Endothelial cell of umbilical vein (primary cell): ENCODE results near the gene SGPL1. TPM values are rescaled to one million over a fixed set of nuclear protein-coding genes. Genes with fewer than 3 reads are reported as not detected.

Source experiments
- BruUV-seq: library from RNA; stranded (reverse); fragments of 400-500 nt; replicated peaks from 2 replicates; lab custom pipeline; 2021; lab: Mats Ljungman, UMichigan
- CTCF ChIA-PET: fragments of 300-600, 350-600 bp; sonication (Branson Sonifier 250); formaldehyde crosslinking; loops from one replicate; lab custom pipeline; 2021; ENCODE audit warnings: antibody characterized with exemption, inconsistent platforms; lab: Charles Lee
- POLR2A ChIA-PET: fragments of 300-600, 350-600 bp; sonication (Branson Sonifier 250); formaldehyde crosslinking; loops from one replicate; lab custom pipeline; 2021; ENCODE audit warnings: antibody characterized with exemption, inconsistent platforms; lab: Charles Lee
- DNase-seq: peaks from one replicate; pipeline ENCODE4 v3.0.0-alpha.2; 2011; ENCODE audit warnings: low read depth, low spot score
- FAIRE-seq: peaks from 2 replicates; lab custom pipeline; 2011; peaks lifted over from hg19 to GRCh38; lab: Jason Lieb, UNC
- H2AFZ ChIP-seq: 2 replicates; pipeline ENCODE4 v1.6.0; 2012; ENCODE audit warnings: low read depth, low read length, control low read depth, inconsistent platforms
- H3K27ac ChIP-seq: 2 replicates; pipeline ENCODE4 v1.5.1; 2011; ENCODE audit warnings: low read depth, mild to moderate bottlenecking, control low read depth, low read length, moderate library complexity; ENCODE audit not compliant: insufficient read depth
- H3K27me3 ChIP-seq, 2 experiments: 2 replicates each; pipeline versions ENCODE4 v1.6.0 to v1.6.1; 2011; ENCODE audit warnings: low read length in 2 of 2, mixed read lengths in 1 of 2; ENCODE audit not compliant: control insufficient read depth in 2 of 2, insufficient read depth in 2 of 2
- H3K36me3 ChIP-seq, 2 experiments: 2 replicates in 1 of 2; 3 replicates in 1 of 2; pipeline ENCODE4 v1.5.1; 2011; ENCODE audit warnings: low read length in 2 of 2, mild to moderate bottlenecking in 1 of 2, moderate library complexity in 1 of 2; ENCODE audit not compliant: control insufficient read depth in 2 of 2, insufficient read depth in 2 of 2; ENCODE audit errors: extremely low read depth in 1 of 2
- H3K4me1 ChIP-seq: 3 replicates; pipeline ENCODE4 v1.5.1; 2011; ENCODE audit warnings: mild to moderate bottlenecking, low read length; ENCODE audit not compliant: control insufficient read depth, insufficient read depth; ENCODE audit errors: extremely low read depth
- H3K4me2 ChIP-seq: 2 replicates; pipeline ENCODE4 v1.6.1; 2011; ENCODE audit warnings: low read length, control low read depth, mixed read lengths; ENCODE audit not compliant: insufficient read depth
- H3K4me3 ChIP-seq, 3 experiments: fragments of 200-600 bp in 1 of 3; sonication (generic), shearing (Covaris generic) in 1 of 3; replicated peaks in 1 of 3; 2 replicates each; pipeline ENCODE4 v1.5.1; 2011 to 2016; ENCODE audit warnings: control low read depth in 3 of 3, low read length in 3 of 3, mild to moderate bottlenecking in 2 of 3, inconsistent platforms in 1 of 3, low read depth in 1 of 3, moderate library complexity in 1 of 3; ENCODE audit not compliant: insufficient read depth in 1 of 3
- H3K79me2 ChIP-seq: 2 replicates; pipeline ENCODE4 v1.6.0; 2012; ENCODE audit warnings: low read length, inconsistent platforms; ENCODE audit not compliant: control insufficient read depth, insufficient read depth
- H3K9ac ChIP-seq: replicated peaks from 2 replicates; pipeline ENCODE3; 2011; ENCODE audit warnings: low read length, control low read depth; ENCODE audit not compliant: insufficient read depth; ENCODE audit errors: extremely low read depth
- H3K9me1 ChIP-seq: replicated peaks from 3 replicates; pipeline ENCODE4 v1.6.0; 2011; ENCODE audit warnings: mild to moderate bottlenecking, low read length; ENCODE audit not compliant: control insufficient read depth, insufficient read depth; ENCODE audit errors: extremely low read depth
- H3K9me3 ChIP-seq: replicated peaks from 2 replicates; pipeline ENCODE4 v1.5.1; 2012; ENCODE audit warnings: low read length, inconsistent platforms; ENCODE audit not compliant: control insufficient read depth, insufficient read depth
- H4K20me1 ChIP-seq: replicated peaks from 2 replicates; pipeline ENCODE3; 2011; ENCODE audit warnings: mild to moderate bottlenecking, low read length; ENCODE audit not compliant: control insufficient read depth, insufficient read depth; ENCODE audit errors: extremely low read depth
- EZH2 ChIP-seq: IDR thresholded peaks from 2 replicates; pipeline ENCODE4 v1.6.1; 2012; ENCODE audit warnings: borderline replicate concordance, low read depth, mild to moderate bottlenecking, moderate library complexity, low read length, inconsistent platforms; ENCODE audit not compliant: severe bottlenecking
- FOS ChIP-seq: IDR thresholded peaks from 2 replicates; pipeline ENCODE4 v1.6.1; 2011; ENCODE audit warnings: mild to moderate bottlenecking, low read length, moderate library complexity, borderline replicate concordance; ENCODE audit not compliant: insufficient read depth
- GATA2 ChIP-seq: IDR thresholded peaks from 2 replicates; pipeline ENCODE4 v1.7.0; 2011; ENCODE audit warnings: low read depth, mild to moderate bottlenecking, moderate library complexity, mixed read lengths, low read length; ENCODE audit not compliant: insufficient read length, insufficient read depth
- JUN ChIP-seq: IDR thresholded peaks from 2 replicates; pipeline ENCODE4 v1.6.1; 2011; ENCODE audit warnings: borderline replicate concordance, low read depth; ENCODE audit not compliant: insufficient read length, insufficient read depth
- MYC ChIP-seq: IDR thresholded peaks from one replicate; pipeline ENCODE4 v1.6.1; 2011; ENCODE audit warnings: mild to moderate bottlenecking, low read depth, low read length
- POLR2A ChIP-seq: IDR thresholded peaks from 2 replicates; pipeline ENCODE4 v1.6.1; 2012; ENCODE audit warnings: low read depth, mild to moderate bottlenecking, control low read depth, low read length
- POLR2AphosphoS5 ChIP-seq: IDR thresholded peaks from 2 replicates; pipeline ENCODE4 v1.6.1; 2012; ENCODE audit warnings: low read depth, mild to moderate bottlenecking, control low read depth, low read length, moderate library complexity; ENCODE audit not compliant: insufficient read depth
- dilution Hi-C: fragments of 300-500 bp; cut with MboI; formaldehyde crosslinking; loops from one replicate; pipeline ENCODE4 v1.15.0; 2019; ENCODE audit warnings: low sequenced_read_pairs; ENCODE audit not compliant: extremely low pct_ligation_motif_present
- intact Hi-C: fragments of 100-400 bp; cut with micrococcal nuclease; formaldehyde crosslinking; loops from one replicate; pipeline ENCODE4 v1.10.0; 2022
- polyA plus RNA-seq, 4 experiments: library from polyadenylated mRNA; depleted of rRNA in 3 of 4; stranded (reverse) in 3 of 4; unstranded in 1 of 4; fragments of >200 nt; gene quantifications; 2 replicates each; pipeline versions ENCODE4 v1.2.1 to v1.2.3, GENCODE V29; 2011 to 2012; ENCODE audit warnings: missing spikeins in 1 of 4
- total RNA-seq: library from RNA; stranded (reverse); gene quantifications from 2 replicates; pipeline ENCODE4 v1.2.3, GENCODE V29; 2021
- TF ChIP-seq, protein P1 (sequence below), 2 donors: IDR thresholded peaks; 1 replicate in 1 of 2; 2 replicates in 1 of 2; pipeline ENCODE4 v1.5.1; 2011; ENCODE audit warnings: low read length in 2 of 2, mild to moderate bottlenecking in 2 of 2, moderate library complexity in 2 of 2, control low read depth in 1 of 2, inconsistent platforms in 1 of 2, low read depth in 1 of 2; ENCODE audit not compliant: insufficient read depth in 1 of 2; ENCODE audit errors: extremely low read depth in 1 of 2
- TF ChIP-seq, protein P2 (sequence below): IDR thresholded peaks from 2 replicates; pipeline ENCODE4 v1.6.1; 2011; ENCODE audit not compliant: insufficient read depth, insufficient read length

Gene SGPL1
- total and polyA plus RNA-seq, 2 donors (not counting 3 experiments of a cell fraction or from before 2014, with no cell fraction given), result 11.4 to 25.2 TPM

GRCh38 chr10:70843333-70843732 lies 27.6 kb downstream of the SGPL1 start:
- dilution Hi-C loops, result no loop called here
- FAIRE-seq (no peak), DNase-seq (no peak)
- BruUV-seq, result no TSS peak
- ChIA-PET POLR2A (no interaction called here), CTCF (interaction anchor here (0.8 kb wide), 1 partner anchor 211 kb away, joined by 4 read pairs; no protein-coding TSS in a partner anchor)
- no peaks in the 10 kb centered on the region for H3K9me3 ChIP-seq
- peaks cover 7% of the 10 kb centered on the region for H3K79me2 ChIP-seq
- H3K27me3 ChIP-seq, result no peaks in the 10 kb centered on the region
- intact Hi-C loops, result no loop called here
- no peak overlapping the region for H3K9ac ChIP-seq
- TF ChIP-seq, protein P1, sequence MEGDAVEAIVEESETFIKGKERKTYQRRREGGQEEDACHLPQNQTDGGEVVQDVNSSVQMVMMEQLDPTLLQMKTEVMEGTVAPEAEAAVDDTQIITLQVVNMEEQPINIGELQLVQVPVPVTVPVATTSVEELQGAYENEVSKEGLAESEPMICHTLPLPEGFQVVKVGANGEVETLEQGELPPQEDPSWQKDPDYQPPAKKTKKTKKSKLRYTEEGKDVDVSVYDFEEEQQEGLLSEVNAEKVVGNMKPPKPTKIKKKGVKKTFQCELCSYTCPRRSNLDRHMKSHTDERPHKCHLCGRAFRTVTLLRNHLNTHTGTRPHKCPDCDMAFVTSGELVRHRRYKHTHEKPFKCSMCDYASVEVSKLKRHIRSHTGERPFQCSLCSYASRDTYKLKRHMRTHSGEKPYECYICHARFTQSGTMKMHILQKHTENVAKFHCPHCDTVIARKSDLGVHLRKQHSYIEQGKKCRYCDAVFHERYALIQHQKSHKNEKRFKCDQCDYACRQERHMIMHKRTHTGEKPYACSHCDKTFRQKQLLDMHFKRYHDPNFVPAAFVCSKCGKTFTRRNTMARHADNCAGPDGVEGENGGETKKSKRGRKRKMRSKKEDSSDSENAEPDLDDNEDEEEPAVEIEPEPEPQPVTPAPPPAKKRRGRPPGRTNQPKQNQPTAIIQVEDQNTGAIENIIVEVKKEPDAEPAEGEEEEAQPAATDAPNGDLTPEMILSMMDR (IDR thresholded peaks at IDR 0.05; ENCODE audit: extremely low read depth in 1 of 2, insufficient read depth in 1 of 2, low read depth in 1 of 2, low read length in 2 of 2), result no peak
- TF ChIP-seq JUN, result no peak
- TF ChIP-seq FOS, result no peak
- TF ChIP-seq GATA2, result no peak
- TF ChIP-seq POLR2A, result no peak
- TF ChIP-seq POLR2AphosphoS5, result no peak
- no peak for TF ChIP-seq EZH2
- TF ChIP-seq MYC, result no peak
- TF ChIP-seq, protein P2, sequence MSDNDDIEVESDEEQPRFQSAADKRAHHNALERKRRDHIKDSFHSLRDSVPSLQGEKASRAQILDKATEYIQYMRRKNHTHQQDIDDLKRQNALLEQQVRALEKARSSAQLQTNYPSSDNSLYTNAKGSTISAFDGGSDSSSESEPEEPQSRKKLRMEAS, result no peak
- no peak overlapping the region for H3K4me3 ChIP-seq
- H3K27ac ChIP-seq, result no peak overlapping the region
- no peak overlapping the region for H2AFZ ChIP-seq
- H3K4me1 ChIP-seq, result no peaks in the 10 kb centered on the region
- peaks cover 2 to 6% of the 10 kb centered on the region in 2 experiments for H3K36me3 ChIP-seq
- no peak overlapping the region for H3K4me2 ChIP-seq
- H3K9me1 ChIP-seq, result no peaks in the 10 kb centered on the region
- no peaks in the 10 kb centered on the region for H4K20me1 ChIP-seq
